PC-9 (cell line): Measurements from ENCODE around the gene CAPN5. TPM values are rescaled to one million over a fixed set of nuclear protein-coding genes. Genes with fewer than 3 reads are reported as not detected.

Experiments
- BruUV-seq: library from RNA; stranded (reverse); fragments of 400-500 nt; replicated peaks from 2 replicates; lab custom pipeline; 2021; lab: Mats Ljungman, UMichigan
- CTCF ChIA-PET: fragments of 300-600 bp; sonication (Branson Sonifier 250); formaldehyde crosslinking; loops from one replicate; lab custom pipeline; 2022; ENCODE audit warnings: antibody characterized with exemption; lab: Charles Lee
- POLR2A ChIA-PET: fragments of 300-600 bp; sonication (Branson Sonifier 250); formaldehyde crosslinking; loops from one replicate; lab custom pipeline; 2022; ENCODE audit warnings: antibody characterized with exemption; ENCODE audit not compliant: unreplicated experiment; lab: Charles Lee
- DNase-seq, 2 experiments: peaks; one replicate each; pipeline versions ENCODE4 v3.0.0 to v3.0.0-alpha.2; 2015 to 2022; ENCODE audit warnings: mixed read lengths in 1 of 2
- H2AFZ ChIP-seq: fragments of 200-600 bp; sonication (generic); 2 replicates; pipeline ENCODE4 v1.8.1; 2017; ENCODE audit warnings: antibody characterized with exemption
- H3F3A ChIP-seq: fragments of 200-600 bp; sonication (generic); 2 replicates; pipeline ENCODE4 v1.8.1; 2017; ENCODE audit warnings: antibody characterized with exemption, mild to moderate bottlenecking, low read depth; ENCODE audit not compliant: insufficient read depth
- H3K27ac ChIP-seq: fragments of 200-600 bp; sonication (generic); 2 replicates; pipeline ENCODE4 v1.6.1; 2016; ENCODE audit warnings: mixed run types
- H3K27me3 ChIP-seq: fragments of 200-600 bp; sonication (generic); 2 replicates; pipeline ENCODE4 v1.6.1; 2016; ENCODE audit warnings: low read depth, mixed run types; ENCODE audit not compliant: insufficient read depth
- H3K36me3 ChIP-seq: fragments of 200-600 bp; sonication (generic); 2 replicates; pipeline ENCODE4 v1.6.1; 2016; ENCODE audit warnings: low read depth, mixed run types
- H3K4me1 ChIP-seq: fragments of 200-600 bp; sonication (generic); replicated peaks from 2 replicates; pipeline ENCODE4 v1.6.1; 2016; ENCODE audit warnings: mixed run types; ENCODE audit not compliant: insufficient read depth
- H3K4me2 ChIP-seq: fragments of 200-600 bp; sonication (generic); 2 replicates; pipeline ENCODE4 v1.6.1; 2017; ENCODE audit warnings: mixed run types
- H3K4me3 ChIP-seq: fragments of 200-600 bp; sonication (generic); 2 replicates; pipeline ENCODE4 v1.6.1; 2016; ENCODE audit warnings: mixed run types
- H3K79me2 ChIP-seq: fragments of 200-600 bp; sonication (generic); 2 replicates; pipeline ENCODE4 v1.6.1; 2017; ENCODE audit warnings: low read depth, mixed run types
- H3K9me2 ChIP-seq: fragments of 200-600 bp; sonication (generic); 2 replicates; pipeline ENCODE4 v1.8.1; 2017; ENCODE audit warnings: mild to moderate bottlenecking; ENCODE audit not compliant: insufficient read depth
- H3K9me3 ChIP-seq: fragments of 200-600 bp; sonication (generic); 2 replicates; pipeline ENCODE4 v1.8.1; 2016; ENCODE audit warnings: low read depth; ENCODE audit not compliant: insufficient read depth
- H4K20me1 ChIP-seq: fragments of 200-600 bp; sonication (generic); 2 replicates; pipeline ENCODE4 v1.8.1; 2017; ENCODE audit not compliant: insufficient read depth
- EZH2 ChIP-seq: fragments of 200-600 bp; sonication (generic); IDR thresholded peaks from 2 replicates; pipeline ENCODE4 v1.8.0; 2017; ENCODE audit warnings: antibody characterized with exemption, low read depth
- intact Hi-C: fragments of 100-400 bp; cut with micrococcal nuclease; formaldehyde crosslinking; loops from one replicate; pipeline ENCODE4 v1.10.0; 2022; ENCODE audit not compliant: unreplicated experiment
- total RNA-seq: library from RNA; stranded (reverse); gene quantifications from 2 replicates; pipeline ENCODE4 v1.2.3, GENCODE V29; 2021
- TF ChIP-seq, protein P1 (sequence below): fragments of 200-600 bp; sonication (generic); conservative IDR thresholded peaks from 2 replicates; pipeline ENCODE4 v1.6.1; 2017; ENCODE audit warnings: mixed run types, antibody characterized with exemption, mild to moderate bottlenecking, moderate library complexity

CAPN5 gene
- total RNA-seq, 1 experiment from 2014 or later: 9.9 TPM

DNA sequence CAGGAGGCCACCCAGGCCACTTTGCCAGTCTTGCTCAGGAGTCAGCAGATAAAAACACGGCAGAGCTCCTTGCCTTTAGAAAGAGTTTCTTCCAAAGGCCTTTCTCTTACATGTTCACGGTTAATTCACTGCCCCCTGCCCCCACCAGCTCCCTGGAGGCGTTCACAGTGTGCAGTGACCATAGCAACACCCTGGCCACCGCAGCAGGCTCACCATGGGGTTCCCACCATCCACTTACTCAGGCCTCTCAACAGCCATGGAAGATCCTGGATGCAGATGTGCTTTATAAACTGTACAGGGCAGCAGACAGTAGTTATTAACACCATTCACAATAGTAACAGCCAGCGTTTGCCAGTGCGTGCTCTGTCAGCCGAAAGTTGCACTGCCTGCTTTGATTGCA is 50.7 kb downstream of the CAPN5 start:
- no peaks in the 10 kb centered on the region for H3K79me2 ChIP-seq
- no peaks in the 10 kb centered on the region for H3K36me3 ChIP-seq
- POLR2A ChIA-PET: no interaction called here
- H3K27me3 ChIP-seq: no peaks in the 10 kb centered on the region
- TF ChIP-seq, protein P1, sequence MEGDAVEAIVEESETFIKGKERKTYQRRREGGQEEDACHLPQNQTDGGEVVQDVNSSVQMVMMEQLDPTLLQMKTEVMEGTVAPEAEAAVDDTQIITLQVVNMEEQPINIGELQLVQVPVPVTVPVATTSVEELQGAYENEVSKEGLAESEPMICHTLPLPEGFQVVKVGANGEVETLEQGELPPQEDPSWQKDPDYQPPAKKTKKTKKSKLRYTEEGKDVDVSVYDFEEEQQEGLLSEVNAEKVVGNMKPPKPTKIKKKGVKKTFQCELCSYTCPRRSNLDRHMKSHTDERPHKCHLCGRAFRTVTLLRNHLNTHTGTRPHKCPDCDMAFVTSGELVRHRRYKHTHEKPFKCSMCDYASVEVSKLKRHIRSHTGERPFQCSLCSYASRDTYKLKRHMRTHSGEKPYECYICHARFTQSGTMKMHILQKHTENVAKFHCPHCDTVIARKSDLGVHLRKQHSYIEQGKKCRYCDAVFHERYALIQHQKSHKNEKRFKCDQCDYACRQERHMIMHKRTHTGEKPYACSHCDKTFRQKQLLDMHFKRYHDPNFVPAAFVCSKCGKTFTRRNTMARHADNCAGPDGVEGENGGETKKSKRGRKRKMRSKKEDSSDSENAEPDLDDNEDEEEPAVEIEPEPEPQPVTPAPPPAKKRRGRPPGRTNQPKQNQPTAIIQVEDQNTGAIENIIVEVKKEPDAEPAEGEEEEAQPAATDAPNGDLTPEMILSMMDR: no peak
- no peak for TF ChIP-seq EZH2
- H3K4me3 ChIP-seq: no peak overlapping the region
- no peaks in the 10 kb centered on the region; the same call in 1 of the 2 replicates for H4K20me1 ChIP-seq
- CTCF ChIA-PET: interaction anchor here (1.2 kb wide), 1 partner anchor 70 kb away, joined by 4 read pairs; no protein-coding TSS in a partner anchor
- H3K4me1 ChIP-seq: peaks cover 3% of the 10 kb centered on the region; the same call in 1 of the 2 replicates
- no peak overlapping the region for H3K27ac ChIP-seq
- BruUV-seq: no TSS peak
- H3K9me3 ChIP-seq: no peaks in the 10 kb centered on the region
- intact Hi-C loops: no loop called here
- no peaks in the 10 kb centered on the region for H3F3A ChIP-seq
- H2AFZ ChIP-seq: no peak overlapping the region
- H3K9me2 ChIP-seq: no peaks in the 10 kb centered on the region
- DNase-seq: no peak
- H3K4me2 ChIP-seq: no peak overlapping the region

DNA sequence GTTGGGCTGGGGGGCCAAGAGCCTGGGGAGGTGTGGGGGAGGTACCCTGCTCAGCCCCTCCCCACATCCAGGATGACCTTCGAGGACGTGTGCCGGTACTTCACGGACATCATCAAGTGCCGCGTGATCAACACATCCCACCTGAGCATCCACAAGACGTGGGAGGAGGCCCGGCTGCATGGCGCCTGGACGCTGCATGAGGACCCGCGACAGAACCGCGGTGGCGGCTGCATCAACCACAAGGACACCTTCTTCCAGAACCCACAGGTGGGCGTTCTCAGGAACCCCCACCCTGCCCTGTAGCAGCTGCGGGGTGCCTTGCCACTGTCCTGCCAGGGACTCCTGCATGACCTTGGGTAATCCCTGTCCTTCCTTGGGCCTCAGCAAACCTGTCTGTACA is 51.3 kb downstream of the CAPN5 start:
- CTCF ChIA-PET: no interaction called here
- no peak overlapping the region for H3K4me2 ChIP-seq

DNA sequence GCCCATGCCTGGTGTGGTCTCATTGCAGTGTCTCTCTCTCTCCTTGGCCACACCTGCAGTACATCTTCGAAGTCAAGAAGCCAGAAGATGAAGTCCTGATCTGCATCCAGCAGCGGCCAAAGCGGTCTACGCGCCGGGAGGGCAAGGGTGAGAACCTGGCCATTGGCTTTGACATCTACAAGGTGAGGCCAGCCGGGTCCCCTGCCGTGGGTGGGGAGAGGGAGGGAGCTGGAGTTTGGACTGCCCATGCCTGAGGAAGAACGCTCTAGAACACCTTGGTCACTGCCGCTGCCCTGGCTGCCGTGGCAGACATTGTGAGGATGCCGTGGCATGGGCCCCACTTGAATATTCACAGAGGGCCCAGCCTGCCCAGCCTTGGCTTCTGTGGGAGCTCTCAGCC is 52.2 kb downstream of the CAPN5 start:
- DNase-seq: no peak
- H3K4me3 ChIP-seq: no peak overlapping the region
- no peaks in the 10 kb centered on the region for H3K36me3 ChIP-seq
- H3K27ac ChIP-seq: no peak overlapping the region
- no peaks in the 10 kb centered on the region for H3F3A ChIP-seq
- H2AFZ ChIP-seq: no peak overlapping the region
- H4K20me1 ChIP-seq: no peaks in the 10 kb centered on the region; the same call in 1 of the 2 replicates
- no TSS peak for BruUV-seq
- H3K4me1 ChIP-seq: no peaks in the 10 kb centered on the region
- ChIA-PET POLR2A (no interaction called here), CTCF (no interaction called here)
- no peaks in the 10 kb centered on the region for H3K27me3 ChIP-seq
- TF ChIP-seq, protein P1: no peak
- TF ChIP-seq EZH2: no peak
- intact Hi-C loops: no loop called here
- no peaks in the 10 kb centered on the region for H3K79me2 ChIP-seq
- no peak overlapping the region for H3K4me2 ChIP-seq
- H3K9me2 ChIP-seq: no peaks in the 10 kb centered on the region
- no peaks in the 10 kb centered on the region for H3K9me3 ChIP-seq

More for the DNA sequence above, 51.3 kb downstream of the CAPN5 start:
- POLR2A ChIA-PET: no interaction called here
- Histone ChIP-seq H3K4me3 (no peak overlapping the region), H4K20me1 (no peaks in the 10 kb centered on the region; the same call in 1 of the 2 replicates), H3K9me3 (no peaks in the 10 kb centered on the region), H3K9me2 (no peaks in the 10 kb centered on the region), H2AFZ (no peak overlapping the region), H3K79me2 (no peaks in the 10 kb centered on the region), H3K27me3 (no peaks in the 10 kb centered on the region), H3K4me1 (peaks cover 3% of the 10 kb centered on the region; the same call in 1 of the 2 replicates), H3K36me3 (no peaks in the 10 kb centered on the region), H3K27ac (no peak overlapping the region), H3F3A (no peaks in the 10 kb centered on the region)
- no peak for TF ChIP-seq EZH2
- TF ChIP-seq, protein P1: no peak
- DNase-seq: no peak
- intact Hi-C loops: no loop called here
- no TSS peak for BruUV-seq
